Endodermal cell (in vitro differentiated cells): ENCODE data around the gene CBX2. TPM values are rescaled to one million over a fixed set of nuclear protein-coding genes. Genes with fewer than 3 reads are reported as not detected.

Experiments used
- DNase-seq: peaks from one replicate; pipeline ENCODE4 v3.0.0-alpha.2; 2017
- H3K27ac ChIP-seq: 2 replicates; pipeline ENCODE4 v1.5.1; 2013; ENCODE audit warnings: mild to moderate bottlenecking, low read depth, low read length, moderate library complexity
- H3K27me3 ChIP-seq: 2 replicates; pipeline ENCODE4 v1.6.1; 2013; ENCODE audit warnings: mild to moderate bottlenecking, low read length, moderate library complexity; ENCODE audit not compliant: insufficient read depth, control insufficient read depth, poor library complexity, severe bottlenecking
- H3K36me3 ChIP-seq: 2 replicates; pipeline ENCODE4 v1.7.0; 2013; ENCODE audit warnings: mild to moderate bottlenecking, low read length, moderate library complexity; ENCODE audit not compliant: control insufficient read depth, insufficient read depth
- H3K4me1 ChIP-seq: one replicate; pipeline ENCODE4 v1.7.0; 2013; ENCODE audit warnings: low read length; ENCODE audit not compliant: control insufficient read depth, insufficient read depth
- H3K4me3 ChIP-seq: 2 replicates; pipeline ENCODE4 v1.5.1; 2013; ENCODE audit warnings: mild to moderate bottlenecking, low read length, moderate library complexity
- H3K9ac ChIP-seq: 2 replicates; pipeline ENCODE4 v1.6.1; 2013; ENCODE audit warnings: mild to moderate bottlenecking, low read length, moderate library complexity; ENCODE audit not compliant: poor library complexity, severe bottlenecking; ENCODE audit errors: extremely low read depth
- H3K9me3 ChIP-seq: 2 replicates; pipeline ENCODE4 v1.6.1; 2013; ENCODE audit warnings: mild to moderate bottlenecking, low read length, moderate library complexity; ENCODE audit not compliant: control insufficient read depth
- H3K27ac Mint-ChIP-seq: 2 replicates; pipeline ENCODE4 v1.8.0; 2020; ENCODE audit warnings: mixed read lengths
- H3K27me3 Mint-ChIP-seq: 2 replicates; pipeline ENCODE4 v1.8.0; 2021; ENCODE audit warnings: mild to moderate bottlenecking, mixed read lengths; ENCODE audit not compliant: insufficient read depth
- H3K36me3 Mint-ChIP-seq: 2 replicates; pipeline ENCODE4 v1.8.0; 2020; ENCODE audit warnings: low read depth, mixed read lengths
- H3K4me1 Mint-ChIP-seq: 2 replicates; pipeline ENCODE4 v1.8.0; 2020; ENCODE audit warnings: mixed read lengths
- H3K4me3 Mint-ChIP-seq: 2 replicates; pipeline ENCODE4 v1.8.0; 2020; ENCODE audit warnings: mild to moderate bottlenecking, moderate library complexity, mixed read lengths
- H3K9me3 Mint-ChIP-seq: 2 replicates; pipeline ENCODE4 v1.8.0; 2020; ENCODE audit warnings: mild to moderate bottlenecking, mixed read lengths
- CTCF ChIP-seq: fragments of 200-600 bp; sonication (generic); conservative IDR thresholded peaks from 2 replicates; pipeline ENCODE4 v1.5.0; 2021; ENCODE audit warnings: antibody characterized with exemption, mild to moderate bottlenecking
- WGBS, 2 experiments: methylation state at CpG; one replicate each; pipeline versions ENCODE4 v1.1.5 to v1.1.7; 2013; ENCODE audit warnings: missing lambda C conversion rate in 2 of 2, mixed read lengths in 1 of 2; ENCODE audit not compliant: insufficient coverage in 1 of 2, insufficient read length in 1 of 2; 5-methylcytosine and 5-hydroxymethylcytosine counted together
- total RNA-seq, 2 donors: library from RNA; stranded (reverse); fragmentation: NEBNext Ultra II Directional in 1 of 2; extraction: Animal tissue kit (Norgen Biotek cat#: 25700) in 1 of 2; gene quantifications; 2 replicates in 1 of 2; 3 replicates in 1 of 2; pipeline ENCODE4 v1.2.1, GENCODE V29; 2021

CBX2 gene
- total RNA-seq, 2 donors from 2014 or later, result 75.0 to 78.6 TPM

- Histone ChIP-seq H3K27me3 (peaks cover 37% of the 10 kb centered on the region), H3K27ac (no peak overlapping the region), H3K4me1 (no peaks in the 10 kb centered on the region), H3K36me3 (peaks cover 35% of the 10 kb centered on the region), H3K9ac (no peak overlapping the region), H3K9me3 (no peaks in the 10 kb centered on the region), H3K4me3 (no peak overlapping the region)
- no peak for TF ChIP-seq CTCF
- no peak for DNase-seq
- peaks cover 42% of the 10 kb centered on the region for H3K36me3 Mint-ChIP-seq
- H3K27ac Mint-ChIP-seq, result no peak overlapping the region
- H3K4me3 Mint-ChIP-seq, result no peak overlapping the region
- H3K27me3 Mint-ChIP-seq, result peaks cover 28% of the 10 kb centered on the region
- no peaks in the 10 kb centered on the region for H3K9me3 Mint-ChIP-seq
- H3K4me1 Mint-ChIP-seq, result peaks cover 7% of the 10 kb centered on the region
- 94 to 96% methylated on average over 11 to 17 of the region's 17 CpGs for WGBS, 2 experiments
Observed at GRCh38 chr17:79785017-79785899, 7.3 kb downstream of the CBX2 start.

GRCh38 chr17:79785900-79786810 is 8.2 kb downstream of the CBX2 start:
- Mint-ChIP-seq H3K36me3 (peaks cover 33% of the 10 kb centered on the region), H3K27ac (no peak overlapping the region), H3K27me3 (peaks cover 37% of the 10 kb centered on the region), H3K4me1 (peaks cover 5% of the 10 kb centered on the region), H3K4me3 (no peak overlapping the region), H3K9me3 (no peaks in the 10 kb centered on the region)
- Histone ChIP-seq H3K4me3 (no peak overlapping the region), H3K27ac (no peak overlapping the region), H3K4me1 (no peaks in the 10 kb centered on the region), H3K27me3 (peaks cover 46% of the 10 kb centered on the region), H3K9ac (no peak overlapping the region), H3K36me3 (peaks cover 28% of the 10 kb centered on the region), H3K9me3 (no peaks in the 10 kb centered on the region)
- no peak for TF ChIP-seq CTCF
- 95 to 96% methylated on average over 9 to 15 of the region's 15 CpGs for WGBS, 2 experiments
- no peak for DNase-seq

GRCh38 chr17:79786930-79787643 is 9.1 kb downstream of the CBX2 start:
- Histone ChIP-seq H3K9ac (no peak overlapping the region), H3K36me3 (peaks cover 24% of the 10 kb centered on the region), H3K4me1 (no peaks in the 10 kb centered on the region), H3K4me3 (no peak overlapping the region), H3K9me3 (no peaks in the 10 kb centered on the region), H3K27ac (no peak overlapping the region), H3K27me3 (peaks cover 56% of the 10 kb centered on the region)
- Mint-ChIP-seq H3K9me3 (no peaks in the 10 kb centered on the region), H3K27me3 (peaks cover 46% of the 10 kb centered on the region), H3K36me3 (peaks cover 27% of the 10 kb centered on the region), H3K27ac (no peak overlapping the region), H3K4me3 (no peak overlapping the region), H3K4me1 (peaks cover 5% of the 10 kb centered on the region)
- 92 to 97% methylated on average over 6 to 12 of the region's 12 CpGs for WGBS, 2 experiments
- TF ChIP-seq CTCF, result no peak
- DNase-seq, result no peak
